HG02571 (cell line): ENCODE results near the gene PKIG.

Source experiments
- ATAC-seq: cut with Tn5 transposase; IDR thresholded peaks from one replicate; pipeline ENCODE4 v1.9.1; 2021; ENCODE audit warnings: mild to moderate bottlenecking, moderate library complexity; ENCODE audit not compliant: unreplicated experiment

Gene PKIG

GRCh38 chr20:44594730-44595129 is 12.4 kb downstream of the PKIG start:
- no peak for ATAC-seq

GRCh38 chr20:44596010-44596409 is 13.6 kb downstream of the PKIG start:
- ATAC-seq = no peak

GRCh38 chr20:44596876-44597275 is 14.5 kb downstream of the PKIG start:
- ATAC-seq = no peak

- ATAC-seq = no peak
Observed at GRCh38 chr20:44597516-44597915, 15.1 kb downstream of the PKIG start.

GRCh38 chr20:44597930-44598329 is 15.6 kb downstream of the PKIG start:
- ATAC-seq = no peak

GRCh38 chr20:44598423-44599305 is 16.3 kb downstream of the PKIG start:
- no peak for ATAC-seq

GRCh38 chr20:44599715-44600114 is 17.3 kb downstream of the PKIG start:
- ATAC-seq = no peak

GRCh38 chr20:44600301-44600700 is 17.9 kb downstream of the PKIG start:
- no peak for ATAC-seq

GRCh38 chr20:44600758-44601201 is 18.4 kb downstream of the PKIG start:
- ATAC-seq = no peak

- ATAC-seq = no peak
Observed at GRCh38 chr20:44601236-44601671, 18.9 kb downstream of the PKIG start.

- ATAC-seq = no peak
Observed at GRCh38 chr20:44601801-44602204, 19.4 kb downstream of the PKIG start.

GRCh38 chr20:44603327-44603726 is 20.9 kb downstream of the PKIG start:
- no peak for ATAC-seq

GRCh38 chr20:44606725-44607441 is 24.5 kb downstream of the PKIG start:
- ATAC-seq = no peak

GRCh38 chr20:44609006-44609515 is 26.7 kb downstream of the PKIG start:
- no peak for ATAC-seq

- no peak for ATAC-seq
Observed at GRCh38 chr20:44609516-44610312, 27.3 kb downstream of the PKIG start.

- ATAC-seq = no peak
Observed at GRCh38 chr20:44610313-44610962, 28.1 kb downstream of the PKIG start.

- no peak for ATAC-seq
Observed at GRCh38 chr20:44613575-44613974, 31.2 kb downstream of the PKIG start.

- ATAC-seq = no peak
Observed at GRCh38 chr20:44614525-44614924, 32.1 kb downstream of the PKIG start.

GRCh38 chr20:44615169-44615791 is 32.9 kb downstream of the PKIG start:
- no peak for ATAC-seq
